ENCODE measurements around the gene PDIK1L. TPM values are rescaled to one million over a fixed set of nuclear protein-coding genes. Genes with fewer than 3 reads are reported as not detected.

The PDIK1L gene
- polyA plus RNA-seq, 3 donors = 1.2 to 2.5 (median 2.3) TPM

DNA sequence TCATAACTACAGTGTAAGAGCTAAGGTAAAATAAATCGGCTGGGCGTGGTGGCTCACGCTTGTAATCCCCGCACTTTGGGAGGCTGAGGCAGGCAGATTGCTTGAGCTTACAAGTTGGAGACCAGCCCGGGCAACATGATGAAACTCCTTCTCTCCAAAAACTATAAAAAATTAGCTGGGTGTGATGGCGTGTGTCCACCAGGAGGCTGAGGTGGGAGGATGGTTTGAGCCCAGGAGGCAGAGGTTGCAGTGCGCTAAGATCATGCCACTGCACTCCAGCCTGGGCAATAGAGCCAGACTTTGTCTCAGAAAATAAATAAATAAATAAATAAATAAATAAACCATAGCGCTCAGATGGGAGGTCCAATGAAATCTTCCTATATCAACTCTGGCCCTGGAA lies 30.5 kb downstream of the PDIK1L start:
- no peak for DNase-seq
- peak overlapping the region; percentile 85 for H3K4me2 ChIP-seq (replicated peaks; ENCODE audit: extremely low read depth, low read length, poor library complexity, severe bottlenecking)
- peaks cover 16% of the 10 kb centered on the region for H3K4me1 Mint-ChIP-seq

More for the DNA sequence above, 30.5 kb downstream of the PDIK1L start:
- Histone ChIP-seq H3K36me3 (replicated peaks in 1 of 2; ENCODE audit: control insufficient read depth in 1 of 2, insufficient read depth in 2 of 2, low read length in 2 of 2) (no peaks in the 10 kb centered on the region), H3K4me1 (ENCODE audit: control insufficient read depth in 1 of 2, insufficient read depth in 2 of 2, low read length in 2 of 2) (peaks cover 13 to 20% of the 10 kb centered on the region in 2 donors), H4K20me1 (ENCODE audit: insufficient read depth, low read length) (no peaks in the 10 kb centered on the region), H3K27ac (ENCODE audit: low read depth in 1 of 2, low read length in 2 of 2) (peak overlapping the region in 1 of 2 donors; percentile 82), H3K27me3 (ENCODE audit: control insufficient read depth in 2 of 2, insufficient read depth in 2 of 2, low read length in 2 of 2) (no peaks in the 10 kb centered on the region), H3K9ac (ENCODE audit: insufficient read depth, low read length, poor library complexity, severe bottlenecking) (peak overlapping the region; percentile 57), H3K79me2 (ENCODE audit: insufficient read depth, low read length) (no peaks in the 10 kb centered on the region), H2AFZ (ENCODE audit: insufficient read depth, low read depth, low read length, poor library complexity, severe bottlenecking) (peak overlapping the region; percentile 81), H3K9me3 (replicated peaks in 1 of 2; ENCODE audit: control insufficient read depth in 1 of 2, insufficient read depth in 1 of 2, low read length in 2 of 2) (no peaks in the 10 kb centered on the region), H3K4me3 (replicated peaks in 1 of 3; ENCODE audit: low read depth in 2 of 3, low read length in 3 of 3) (peak overlapping the region; percentile 20 to 76 (median 60))
- peaks cover 0 to 3% (median 3%) of the 10 kb centered on the region in 3 donors for H3K27me3 Mint-ChIP-seq (ENCODE audit: low read depth in 3 of 3)
- 42% methylated on average over 4 of the region's 8 CpGs for WGBS (ENCODE audit: insufficient coverage)
- peak overlapping the region in 6 of 7 donors; percentile 24 to 82 (median 78) for H3K27ac Mint-ChIP-seq
- H3K36me3 Mint-ChIP-seq = no peaks in the 10 kb centered on the region
- intact Hi-C loops (cut with micrococcal nuclease) = loop anchor here (10.0 kb wide), 1 partner anchor 107 kb away; no protein-coding TSS in a partner anchor
- H3K4me3 Mint-ChIP-seq = peak overlapping the region; percentile 66 to 81
- no peaks in the 10 kb centered on the region for H3K9me3 Mint-ChIP-seq
- TF ChIP-seq CTCF (IDR thresholded peaks at IDR 0.05) = no peak

Data from CD14-positive monocyte (primary cell).